Right lobe of liver (tissue), 6 donors: ENCODE measurements around the gene F10. TPM values are rescaled to one million over a fixed set of nuclear protein-coding genes. Genes with fewer than 3 reads are reported as not detected.

Experiments
- ATAC-seq, 4 donors: fragments of 200-7000 bp; cut with Tn5 transposase; one replicate each; pipeline ENCODE4 v1.9.1; 2020; ENCODE audit warnings: mild to moderate bottlenecking in 4 of 4, moderate library complexity in 4 of 4
- DNase-seq, 3 donors: peaks; one replicate each; pipeline ENCODE4 v3.0.0-alpha.2; 2020
- H3K27ac ChIP-seq, 3 donors: fragments of 200-600 bp; one replicate each; pipeline ENCODE4 v1.8.0; 2022
- H3K27me3 ChIP-seq, 2 donors: fragments of 200-600 bp; one replicate each; pipeline ENCODE4 v1.8.0; 2022
- H3K36me3 ChIP-seq, 4 donors: fragments of 200-600 bp; sonication (generic) in 1 of 4; one replicate each; pipeline versions ENCODE4 v1.5.1 to v1.8.0; 2017 to 2022; ENCODE audit warnings: control low read depth in 1 of 4
- H3K4me1 ChIP-seq, 4 donors: fragments of 200-600 bp; sonication (generic) in 1 of 4; one replicate each; pipeline versions ENCODE4 v1.5.1 to v1.8.0; 2017 to 2022; ENCODE audit warnings: control low read depth in 1 of 4
- H3K4me3 ChIP-seq, 3 donors: fragments of 200-600 bp; one replicate each; pipeline ENCODE4 v1.8.0; 2022
- H3K9me3 ChIP-seq, 4 donors: fragments of 200-600 bp; sonication (generic) in 1 of 4; one replicate each; pipeline versions ENCODE4 v1.5.1 to v1.8.0; 2017 to 2022; ENCODE audit warnings: control low read depth in 1 of 4
- CTCF ChIP-seq, 4 donors: fragments of 200-600 bp in 3 of 4; fragments of 450-650 bp in 1 of 4; IDR thresholded peaks; one replicate each; pipeline versions ENCODE4 v1.5.1 to v1.8.0; 2016 to 2022; ENCODE audit warnings: antibody characterized with exemption in 4 of 4, mild to moderate bottlenecking in 2 of 4
- POLR2A ChIP-seq: fragments of 450-650 bp; IDR thresholded peaks from one replicate; pipeline ENCODE4 v1.6.1; 2017; ENCODE audit warnings: antibody characterized with exemption, mild to moderate bottlenecking
- WGBS: methylation state at CpG from one replicate; pipeline ENCODE4 v1.1.6; 2018; ENCODE audit warnings: low coverage, low lambda C conversion rate; ENCODE audit not compliant: insufficient coverage; ENCODE audit errors: missing lambda C conversion rate; 5-methylcytosine and 5-hydroxymethylcytosine counted together
- intact Hi-C, 2 donors: fragments of 100-400 bp; cut with DNase I; formaldehyde crosslinking; loops; one replicate each; pipeline versions ENCODE4 v1.11.2 to v1.14.1; 2022
- total RNA-seq, 6 experiments: library from RNA; depleted of rRNA in 2 of 6; stranded (reverse); fragments of >200 nt in 2 of 6; fragmentation: NEBNext Ultra II Directional in 3 of 6; extraction: Animal tissue kit (Norgen Biotek cat#: 25700) in 3 of 6; gene quantifications; one replicate each; pipeline versions ENCODE4 v1.1.0 to v1.2.4, GENCODE V29; 2016 to 2023
- donor health status: DM: no; HTN: yes; CAD: no.
- donor health status: DM: no; HTN: no; CAD: no.
- donor health status: DM: no; HTN: no; CAD: no.
- donor health status: DM: no; HTN: yes; CAD: no.
- donor health status: DM: no; HTN: yes; CAD: no.

F10 gene
- total RNA-seq, 6 experiments from 2014 or later: 108 to 157 (median 132) TPM

GRCh38 chr13:113084943-113085540 is 37.6 kb upstream of the F10 start:
- H3K4me1 ChIP-seq: no peaks in the 10 kb centered on the region
- ATAC-seq (no peak), DNase-seq (peak in 1 of 3 donors; percentile 22)
- TF ChIP-seq POLR2A: no peak
- no peak for TF ChIP-seq CTCF (IDR thresholded peaks at IDR 0.05)
- no peaks in the 10 kb centered on the region for H3K9me3 ChIP-seq
- H3K4me3 ChIP-seq: no peak overlapping the region
- WGBS: 98% methylated on average over 6 of the region's 24 CpGs
- no peaks in the 10 kb centered on the region for H3K27me3 ChIP-seq
- H3K36me3 ChIP-seq: peaks cover 0 to 14% (median 0%) of the 10 kb centered on the region in 4 donors
- intact Hi-C loops: no loop called here
- no peak overlapping the region for H3K27ac ChIP-seq

- no peaks in the 10 kb centered on the region for H3K27me3 ChIP-seq
- ATAC-seq (no peak), DNase-seq (peak in 1 of 3 donors; percentile 9)
- peaks cover 0 to 14% (median 0%) of the 10 kb centered on the region in 4 donors for H3K36me3 ChIP-seq
- WGBS: 85% methylated on average over 10 of the region's 32 CpGs
- TF ChIP-seq CTCF (IDR thresholded peaks at IDR 0.05) (no peak), POLR2A (no peak)
- H3K4me1 ChIP-seq: no peaks in the 10 kb centered on the region
- H3K9me3 ChIP-seq: no peaks in the 10 kb centered on the region
- intact Hi-C loops: no loop called here
- no peak overlapping the region for H3K27ac ChIP-seq
- no peak overlapping the region for H3K4me3 ChIP-seq
Measured at GRCh38 chr13:113086031-113086750, 36.4 kb upstream of the F10 start.

- H3K4me1 ChIP-seq: no peaks in the 10 kb centered on the region
- H3K27ac ChIP-seq: no peak overlapping the region
- H3K36me3 ChIP-seq: peaks cover 0 to 14% (median 0%) of the 10 kb centered on the region in 4 donors
- ATAC-seq (no peak), DNase-seq (peak in 1 of 3 donors; percentile 13)
- H3K27me3 ChIP-seq: no peaks in the 10 kb centered on the region
- intact Hi-C loops: no loop called here
- H3K4me3 ChIP-seq: no peak overlapping the region
- 89% methylated on average over 15 of the region's 39 CpGs for WGBS
- no peak for TF ChIP-seq POLR2A
- TF ChIP-seq CTCF (IDR thresholded peaks at IDR 0.05): no peak
- no peaks in the 10 kb centered on the region for H3K9me3 ChIP-seq
Measured at GRCh38 chr13:113086991-113087922, 35.3 kb upstream of the F10 start.

GRCh38 chr13:113087923-113088690 is 34.5 kb upstream of the F10 start:
- TF ChIP-seq CTCF (IDR thresholded peaks at IDR 0.05) (no peak), POLR2A (no peak)
- intact Hi-C loops: no loop called here
- H3K36me3 ChIP-seq: peaks cover 0 to 14% (median 0%) of the 10 kb centered on the region in 4 donors
- no peaks in the 10 kb centered on the region for H3K4me1 ChIP-seq
- WGBS: 90% methylated on average over 2 of the region's 40 CpGs
- no peaks in the 10 kb centered on the region for H3K9me3 ChIP-seq
- H3K27me3 ChIP-seq: no peaks in the 10 kb centered on the region
- H3K4me3 ChIP-seq: no peak overlapping the region
- ATAC-seq (no peak), DNase-seq (peak in 1 of 3 donors; percentile 9)
- no peak overlapping the region for H3K27ac ChIP-seq
